Measurements from ENCODE around the gene KRTAP4-6.
"Not testable (repeated sequence)": the region's sequence is repeated elsewhere in the genome, so short reads cannot be mapped to it uniquely, and the experiment has no call there.

The KRTAP4-6 gene

DNA sequence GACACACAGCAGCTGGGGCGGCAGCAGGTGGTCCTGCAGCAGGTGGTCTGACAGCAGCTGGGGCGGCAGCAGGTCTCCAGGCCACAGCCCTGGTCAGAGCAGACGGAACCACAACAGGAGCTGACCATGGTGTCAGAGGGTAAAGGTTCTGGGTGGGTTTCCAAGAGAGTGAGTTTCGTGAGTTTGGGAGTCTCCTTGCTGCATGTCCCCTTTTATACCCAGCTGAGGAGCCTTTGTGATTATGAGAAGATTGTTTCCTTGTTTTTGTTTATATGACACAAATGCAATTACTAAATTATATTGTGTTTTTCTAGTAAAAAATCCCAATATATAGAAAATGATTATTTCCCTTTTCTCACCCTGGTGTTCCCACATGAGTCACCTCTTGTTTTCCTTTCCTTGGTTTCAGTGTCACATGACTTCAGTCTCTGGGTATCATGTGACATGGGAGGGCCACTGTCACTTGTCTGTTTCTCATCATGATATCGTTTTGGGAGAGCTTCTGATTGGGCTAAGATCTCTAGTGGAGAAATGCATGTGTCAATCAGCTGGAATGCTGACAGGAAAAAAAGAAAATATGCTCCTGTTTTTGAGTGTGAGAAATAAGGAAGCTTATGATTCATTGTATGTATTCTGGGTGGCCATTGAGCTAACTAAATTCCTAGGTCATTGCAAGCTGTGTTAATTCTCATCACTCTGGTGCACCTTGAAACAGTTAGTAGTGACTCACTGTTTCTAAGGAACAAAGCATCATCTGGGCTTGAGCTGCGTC, at the start of gene KRTAP4-6:
Gene KRTAP4-6, minus strand, starts transcription at position 185 of the 772 bp plus-strand sequence. Its CDS starts 57 bp downstream, at position 128.
- DNase-seq, result no peak

- DNase-seq, result not testable (repeated sequence)
These were observed 49.5 kb upstream of the KRTAP4-6 start, which contains the start of gene KRTAP9-1 for GRCh38 chr17:41189837-41190318. Gene KRTAP9-1, plus strand, starts transcription at chr17:41189887. Its CDS starts 0 bp downstream, at chr17:41189887.

- no peak for DNase-seq
These were observed 46.5 kb upstream of the KRTAP4-6 start for GRCh38 chr17:41186872-41187271.

DNA sequence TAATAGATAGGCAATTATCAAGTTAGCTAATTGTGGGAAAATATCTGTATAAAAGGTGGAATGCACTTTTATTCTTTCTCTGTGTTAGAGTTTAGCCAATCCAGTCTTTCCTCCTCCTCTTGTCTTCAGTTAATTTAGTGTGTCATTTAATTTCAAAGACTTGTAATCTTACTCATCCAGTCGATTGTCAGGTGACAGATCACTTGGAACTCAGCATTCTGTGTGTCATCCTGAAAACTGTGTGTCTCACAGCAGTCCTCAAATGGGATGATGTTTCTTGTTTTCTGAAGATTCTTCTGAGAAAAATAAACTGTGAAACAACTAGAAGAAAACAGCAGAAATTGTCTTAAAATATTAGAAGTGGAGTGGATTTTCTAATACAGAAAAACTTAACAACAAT, 44.7 kb upstream of the KRTAP4-6 start:
- no peak for DNase-seq

DNA sequence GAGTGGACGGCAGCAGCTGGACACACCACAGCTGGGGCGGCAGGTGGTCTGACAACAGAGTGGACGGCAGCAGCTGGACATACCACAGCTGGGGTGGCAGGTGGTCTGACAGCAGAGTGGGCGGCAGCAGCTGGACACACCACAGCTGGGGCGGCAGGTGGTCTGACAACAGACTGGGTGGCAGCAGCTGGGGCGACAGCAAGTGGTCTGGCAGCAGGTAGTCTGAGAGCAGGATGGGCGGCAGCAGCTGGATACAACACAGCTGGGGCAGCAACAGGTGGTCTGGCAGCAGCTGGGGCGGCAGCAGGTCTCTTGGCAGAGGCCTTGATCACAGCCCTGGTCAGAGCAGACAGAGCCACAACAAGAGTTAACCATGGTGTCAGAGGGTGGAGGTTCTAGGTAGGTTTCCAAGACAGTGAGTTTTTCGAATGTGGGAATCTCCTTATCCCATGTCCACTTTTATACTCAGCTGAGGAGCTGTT, 44.2 kb upstream of the KRTAP4-6 start, which contains the start of gene KRTAP4-1:
Gene KRTAP4-1, minus strand, starts transcription at position 432 of the 482 bp plus-strand sequence. Its CDS starts 57 bp downstream, at position 375.
- no peak for DNase-seq

DNA sequence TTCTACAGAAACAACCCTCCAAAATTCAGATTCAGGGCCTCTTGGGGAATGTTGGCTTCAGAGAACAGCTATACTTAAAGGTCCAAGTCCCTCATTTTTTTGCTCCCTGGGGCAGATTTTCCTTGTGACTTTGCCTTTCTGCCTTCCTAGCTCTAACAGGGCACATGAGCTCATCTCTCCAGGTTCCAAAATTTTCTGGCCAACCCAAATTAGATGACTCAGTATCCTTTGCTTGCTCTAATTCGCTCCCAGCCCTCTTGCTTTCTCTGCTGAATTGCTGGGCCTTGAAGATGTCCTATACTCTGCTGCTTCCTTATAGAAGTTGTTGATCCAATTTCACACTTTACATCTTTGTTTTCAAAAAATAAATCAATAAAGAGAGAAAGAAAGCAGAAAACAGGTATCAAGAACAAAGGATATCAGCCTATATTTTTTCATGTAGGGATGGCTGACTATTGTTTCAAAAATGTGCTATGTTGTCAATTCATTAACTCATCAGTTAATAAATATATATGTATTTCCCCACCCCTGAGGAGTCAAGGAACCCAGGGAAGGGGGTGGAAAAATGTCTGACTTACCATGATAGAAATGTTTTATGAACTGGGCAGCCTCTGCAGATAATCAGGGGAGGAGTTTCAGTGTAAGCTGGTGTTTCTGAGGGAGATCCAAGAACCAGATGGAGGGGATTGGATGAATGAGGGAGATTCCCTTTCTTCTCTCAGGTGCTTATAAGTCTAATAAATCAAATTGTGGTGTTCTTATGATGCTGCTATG, 38.7 kb upstream of the KRTAP4-6 start:
- no peak for DNase-seq

DNA sequence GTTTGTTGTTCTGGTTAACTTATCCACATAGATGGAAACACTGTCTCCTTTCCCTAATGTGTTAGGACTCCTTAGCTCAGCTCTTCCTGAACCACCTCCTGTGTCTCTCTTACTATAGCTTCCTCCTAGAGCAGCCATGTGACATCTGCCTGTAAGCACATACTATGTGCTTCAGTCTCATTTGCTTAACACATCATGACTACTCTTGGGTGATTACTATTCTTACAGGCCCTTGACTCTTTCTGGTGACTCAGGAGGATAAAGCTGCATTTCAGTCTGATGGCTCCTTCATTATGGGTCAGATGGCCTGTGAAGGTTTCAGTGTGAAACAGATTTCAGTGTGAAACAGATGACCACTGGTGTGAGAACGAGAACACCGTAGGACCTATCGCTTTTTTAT, 38.0 kb upstream of the KRTAP4-6 start:
- no peak for DNase-seq

DNA sequence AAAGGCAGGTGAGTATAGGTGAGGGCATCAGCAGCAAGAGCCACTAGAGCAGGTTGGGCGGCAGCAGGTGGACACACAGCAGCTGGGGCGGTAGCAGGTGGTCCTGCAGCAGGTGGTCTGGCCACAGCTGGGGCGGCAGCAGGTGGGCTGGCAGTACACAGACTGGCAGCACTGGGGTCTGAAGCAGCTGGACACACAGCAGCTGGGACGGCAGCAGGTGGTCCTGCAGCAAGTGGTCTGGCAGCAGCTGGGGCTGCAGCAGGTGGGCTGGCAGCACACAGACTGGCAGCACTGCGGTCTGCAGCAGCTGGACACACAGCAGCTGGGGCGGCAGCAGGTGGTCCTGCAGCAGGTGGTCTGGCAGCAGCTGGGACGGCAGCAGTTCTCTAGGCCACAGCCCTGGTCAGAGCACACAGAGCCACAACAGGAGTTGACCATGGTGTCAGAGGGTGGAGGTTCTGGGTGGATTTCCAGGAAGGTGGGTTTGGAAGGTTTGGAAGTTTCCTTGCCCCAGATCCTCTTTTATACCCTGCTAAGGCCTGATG, 37.5 kb upstream of the KRTAP4-6 start, which contains the start of gene KRTAP4-2:
Gene KRTAP4-2, minus strand, starts transcription at position 495 of the 545 bp plus-strand sequence. Its CDS starts 57 bp downstream, at position 438.
- no peak for DNase-seq

DNA sequence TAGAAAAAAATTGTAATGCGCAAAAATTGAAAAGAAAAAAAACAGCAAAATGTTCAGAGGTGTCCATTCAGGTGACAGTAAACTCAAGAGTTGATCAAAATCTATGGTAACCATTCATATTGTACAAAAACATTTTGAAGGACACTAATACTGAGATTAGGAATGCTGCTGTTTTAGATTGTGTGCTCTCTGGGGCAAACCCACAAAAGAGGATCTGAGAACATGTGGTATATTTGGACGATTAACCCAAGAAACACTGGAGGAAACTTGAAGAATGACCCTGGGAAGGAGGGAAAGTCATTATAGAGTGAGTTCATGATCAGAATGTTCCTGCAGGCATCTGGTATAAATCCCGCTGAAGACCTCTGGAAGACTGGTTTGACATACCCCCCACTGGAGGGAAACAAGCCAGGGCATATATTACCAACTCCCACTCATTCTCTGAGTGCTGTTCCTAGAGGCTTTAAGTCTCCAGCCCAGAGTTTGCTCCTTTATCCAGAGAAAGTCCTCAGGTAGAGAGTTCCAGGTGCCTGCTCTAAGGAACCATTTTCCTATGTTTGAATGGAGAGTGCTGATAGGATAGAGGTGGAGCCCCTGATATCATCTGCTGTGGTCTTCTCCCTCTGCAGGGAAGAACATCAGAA, 36.5 kb upstream of the KRTAP4-6 start:
- no peak for DNase-seq

GRCh38 chr17:41171886-41172285, 31.5 kb upstream of the KRTAP4-6 start:
- DNase-seq, result no peak

GRCh38 chr17:41168121-41168520, 27.8 kb upstream of the KRTAP4-6 start, which contains the start of gene KRTAP4-3:
Gene KRTAP4-3, minus strand, starts transcription at chr17:41168221. Its CDS starts 49 bp downstream, at chr17:41168172.
- DNase-seq, result no peak

DNA sequence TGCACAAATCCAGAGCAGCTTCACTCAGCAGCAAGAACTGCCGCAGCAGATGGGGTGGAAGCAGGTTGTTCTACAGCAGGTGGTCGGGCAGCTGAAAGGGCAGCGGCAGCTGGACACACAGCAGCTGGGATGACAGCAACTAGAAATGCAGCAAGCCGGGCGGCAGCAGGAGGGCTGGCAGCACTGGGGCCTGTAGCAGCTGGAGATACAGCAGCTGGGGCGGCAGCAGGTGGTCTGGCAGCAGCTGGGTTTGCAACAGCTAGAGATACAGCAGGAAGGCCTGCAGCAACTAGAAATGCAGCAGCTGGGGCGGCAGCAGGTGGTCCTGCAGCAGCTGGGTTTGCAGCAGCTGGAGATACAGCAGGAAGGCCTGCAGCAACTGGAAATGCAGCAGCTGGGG, 27.2 kb upstream of the KRTAP4-6 start:
- no peak for DNase-seq

- DNase-seq, result no peak
These were observed 23.5 kb upstream of the KRTAP4-6 start for GRCh38 chr17:41163828-41164227.

DNA sequence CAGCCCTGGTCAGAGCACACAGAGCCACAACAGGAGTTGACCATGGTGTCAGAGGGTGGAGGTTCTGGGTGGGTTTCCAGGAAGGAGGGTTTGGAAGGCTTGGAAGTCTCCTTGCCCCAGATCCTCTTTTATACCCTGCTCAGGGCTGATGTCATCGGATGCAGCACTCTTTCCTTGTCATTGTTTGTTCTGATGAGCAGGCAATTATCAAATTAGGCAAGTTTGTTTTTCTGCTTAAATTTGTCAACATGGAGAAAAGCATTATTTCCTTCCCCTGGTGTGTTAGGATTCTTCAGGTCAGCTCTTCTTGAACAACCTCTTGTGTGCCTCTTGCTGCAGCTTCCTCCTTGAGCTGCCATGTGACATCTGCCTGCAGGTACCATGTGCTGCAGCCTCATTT, 20.3 kb upstream of the KRTAP4-6 start, which contains the start of gene KRTAP4-4:
Gene KRTAP4-4, minus strand, starts transcription at position 101 of the 400 bp plus-strand sequence. Its CDS starts 57 bp downstream, at position 44.
- no peak for DNase-seq

- DNase-seq, result not testable (repeated sequence)
These were observed 19.8 kb upstream of the KRTAP4-6 start for GRCh38 chr17:41160190-41160589.

DNA sequence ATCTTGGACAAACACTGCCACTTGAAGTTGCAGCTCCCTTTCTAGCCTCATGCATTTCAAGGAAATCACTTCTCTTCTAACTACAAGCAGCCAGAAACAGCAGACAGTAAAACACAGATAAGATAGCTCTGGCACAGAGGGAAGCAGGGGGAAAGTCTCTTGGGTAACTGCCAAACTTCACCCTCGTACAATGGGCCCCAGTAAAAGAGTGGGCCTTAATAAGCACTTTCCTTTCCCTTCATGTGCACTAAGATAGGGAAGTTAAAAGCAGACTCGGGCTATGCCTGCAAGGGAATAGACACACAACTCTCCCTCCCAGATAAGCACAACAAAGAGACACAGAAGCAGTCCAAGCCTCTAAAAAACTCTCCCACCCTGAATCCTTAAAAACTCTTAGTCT, 13.5 kb upstream of the KRTAP4-6 start:
- DNase-seq, result no peak

- DNase-seq, result no peak
These were observed 11.2 kb upstream of the KRTAP4-6 start for GRCh38 chr17:41151525-41151924.

DNA sequence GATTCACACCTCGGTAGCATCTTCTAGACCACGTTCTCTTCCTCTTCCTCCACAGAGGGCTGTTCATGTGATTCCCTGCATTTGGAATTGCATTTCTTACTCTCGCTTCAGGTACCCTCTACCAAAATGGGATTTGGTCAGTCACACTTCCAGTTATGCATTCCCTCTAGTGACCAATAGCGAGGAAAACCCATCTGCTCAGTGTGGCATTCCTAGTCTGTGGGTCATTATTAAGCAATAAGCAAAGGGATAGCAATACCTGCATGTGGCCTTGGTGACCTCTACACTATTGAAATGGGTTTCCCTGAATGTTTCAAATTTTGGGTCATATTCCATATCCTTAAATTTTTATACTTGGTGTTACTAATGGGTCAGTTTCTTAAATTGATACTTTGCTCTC, 9.7 kb upstream of the KRTAP4-6 start:
- DNase-seq, result no peak

DNA sequence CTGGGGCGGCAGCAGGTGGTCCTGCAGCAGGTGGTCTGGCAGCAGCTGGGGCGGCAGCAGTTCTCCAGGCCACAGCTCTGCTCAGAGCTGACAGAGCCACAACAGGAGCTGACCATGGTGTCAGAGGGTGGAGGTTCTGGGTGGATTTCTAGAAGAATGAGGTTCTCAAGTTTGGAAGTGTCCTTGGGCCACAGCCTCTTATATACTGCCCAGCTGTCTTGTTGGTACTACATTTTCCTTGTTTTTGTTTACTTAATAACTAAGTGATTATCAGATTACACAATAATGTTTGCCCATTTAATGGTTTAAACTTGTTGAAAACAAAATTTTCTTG, 9.3 kb upstream of the KRTAP4-6 start, which contains the start of gene KRTAP4-5:
Gene KRTAP4-5, minus strand, starts transcription at position 174 of the 334 bp plus-strand sequence. Its CDS starts 58 bp downstream, at position 116.
- no peak for DNase-seq

- not testable (repeated sequence) for DNase-seq
These were observed 8.8 kb upstream of the KRTAP4-6 start for GRCh38 chr17:41148971-41149651.

- DNase-seq, result no peak
These were observed 7.3 kb upstream of the KRTAP4-6 start for GRCh38 chr17:41147531-41148204.

Data from AML-193 (cell line).